IPS-NIHi7 (cell line): Measurements from ENCODE around the gene INTS3.
A peak's percentile ranks its signal among the peaks of the same experiment; 100 is the strongest.
"Not testable (repeated sequence)": the region's sequence is repeated elsewhere in the genome, so short reads cannot be mapped to it uniquely, and the experiment has no call there.

ENCODE experiments used
- DNase-seq: peaks from one replicate; pipeline ENCODE4 v3.0.0; 2012; ENCODE audit warnings: mixed read lengths; ENCODE audit errors: extremely low spot score

INTS3 gene

GRCh38 chr1:153705484-153705883 lies 22.4 kb upstream of the INTS3 start:
- DNase-seq = no peak

DNA sequence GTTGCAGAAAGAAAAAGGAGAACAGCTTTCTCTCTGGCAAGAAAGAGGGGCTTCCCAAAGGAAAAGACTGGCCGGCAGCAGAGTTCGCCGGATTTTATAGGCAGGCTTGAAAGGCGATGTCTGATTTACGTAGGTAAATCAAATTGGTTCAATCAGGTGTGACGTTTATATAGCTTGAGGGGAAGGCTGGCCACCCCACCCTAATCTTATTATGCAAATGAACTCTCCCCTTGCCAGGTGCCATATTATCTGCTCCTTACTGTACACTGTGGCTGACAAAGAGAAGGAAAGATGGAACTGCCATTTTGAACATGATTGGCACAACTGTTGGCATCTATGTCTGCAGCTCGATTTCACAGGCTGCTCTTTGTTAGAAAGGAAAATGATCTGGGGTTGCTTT lies 16.8 kb upstream of the INTS3 start:
- DNase-seq = no peak

DNA sequence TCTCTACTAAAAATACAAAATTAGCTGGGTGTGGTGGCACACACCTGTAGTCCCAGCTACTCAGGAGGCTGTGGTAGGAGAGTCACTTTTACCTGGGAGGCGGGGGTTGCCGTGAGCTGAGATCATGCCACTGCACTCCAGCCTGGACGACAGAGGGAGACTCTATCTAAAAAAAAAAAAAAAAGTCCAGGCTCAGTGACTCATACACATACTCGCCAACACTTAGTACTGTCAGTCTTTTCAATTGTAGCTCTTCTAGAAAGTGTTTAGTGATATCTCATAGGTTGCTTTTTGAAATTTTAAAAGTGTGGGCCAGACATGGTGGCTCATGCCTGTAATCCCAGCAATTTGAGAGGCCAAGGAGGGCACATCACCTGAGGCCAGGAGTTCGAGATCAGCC lies 11.6 kb upstream of the INTS3 start:
- DNase-seq = not testable (repeated sequence)

- DNase-seq = no peak
Observed at GRCh38 chr1:153717330-153717729, 10.5 kb upstream of the INTS3 start.

DNA sequence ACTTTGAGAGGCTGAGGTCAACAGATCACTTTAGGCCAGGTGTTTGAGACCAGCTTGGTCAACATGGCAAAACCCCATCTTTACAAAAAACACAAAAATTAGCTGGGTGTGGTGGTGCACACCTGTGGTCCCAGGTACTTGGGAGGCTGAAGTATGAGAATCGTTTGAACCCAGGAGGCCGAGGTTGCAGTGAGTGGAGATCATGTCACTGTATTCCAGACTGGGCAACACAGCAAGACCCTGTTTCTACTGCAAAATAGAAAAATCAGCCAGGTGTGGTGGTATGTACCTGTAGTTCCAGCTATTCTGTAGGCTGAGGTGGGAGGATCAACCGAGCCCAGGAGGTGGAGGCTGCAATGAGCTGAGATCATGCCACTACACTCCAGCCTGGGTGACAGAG lies 4.2 kb upstream of the INTS3 start:
- DNase-seq = no peak

DNA sequence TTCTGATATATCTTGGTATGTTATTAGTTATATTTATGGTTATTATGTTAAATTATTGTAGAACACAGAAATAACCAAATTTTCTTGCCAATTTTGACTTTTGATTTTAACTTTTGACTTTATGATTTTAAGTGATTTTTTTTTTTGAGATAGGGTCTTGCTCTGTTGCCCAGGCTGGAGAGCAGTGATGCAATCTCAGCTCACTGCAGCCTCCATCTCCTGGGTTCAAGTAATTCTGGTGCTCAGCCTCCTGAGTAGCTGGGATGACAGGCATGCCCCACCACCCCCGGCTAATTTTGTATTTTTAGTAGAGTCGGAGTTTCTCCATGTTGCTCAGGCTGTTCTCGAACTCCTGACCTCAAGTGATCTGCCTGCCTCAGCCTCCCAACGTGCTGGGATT lies 3.2 kb upstream of the INTS3 start:
- not testable (repeated sequence) for DNase-seq

DNA sequence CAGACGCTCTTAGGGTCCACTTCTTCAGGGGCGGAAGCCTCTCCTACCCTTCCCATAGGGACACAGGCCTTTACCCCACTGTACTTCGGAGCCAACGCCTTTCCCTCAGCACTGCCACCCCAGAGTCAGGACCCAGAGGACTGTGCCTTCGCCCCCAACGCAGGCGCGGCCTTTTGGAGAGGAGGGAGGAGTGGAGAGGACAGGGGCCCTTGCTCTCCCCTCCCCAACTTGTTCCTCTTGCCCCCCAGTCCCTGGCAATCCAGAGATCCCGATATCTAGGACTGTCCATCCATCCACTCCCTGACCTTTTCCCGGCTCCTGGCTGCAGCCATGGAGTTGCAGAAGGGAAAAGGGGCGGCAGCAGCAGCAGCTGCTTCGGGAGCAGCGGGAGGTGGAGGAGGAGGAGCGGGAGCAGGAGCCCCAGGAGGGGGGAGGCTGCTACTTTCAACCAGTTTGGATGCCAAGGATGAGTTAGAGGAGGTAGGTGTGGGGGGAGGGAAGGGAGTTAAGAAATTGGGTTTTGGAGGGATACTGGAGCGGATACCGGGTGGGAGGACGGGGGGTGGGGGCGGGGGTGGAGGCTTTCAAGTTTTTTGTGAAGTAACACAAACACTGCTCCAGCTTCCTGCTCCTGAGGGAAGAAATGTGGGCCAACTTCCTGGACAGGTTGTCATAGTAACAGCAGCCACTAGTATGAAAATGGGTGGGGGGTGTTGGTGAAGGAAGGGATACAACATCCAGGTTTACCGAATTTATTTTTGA lies 636 bp downstream of the INTS3 start:
- peak; percentile 59 for DNase-seq

GRCh38 chr1:153730468-153730988 lies 2.7 kb downstream of the INTS3 start:
- no peak for DNase-seq

- DNase-seq = no peak
Observed at GRCh38 chr1:153733970-153734369, 6.1 kb downstream of the INTS3 start.

GRCh38 chr1:153734396-153735089 lies 6.7 kb downstream of the INTS3 start:
- DNase-seq = no peak

DNA sequence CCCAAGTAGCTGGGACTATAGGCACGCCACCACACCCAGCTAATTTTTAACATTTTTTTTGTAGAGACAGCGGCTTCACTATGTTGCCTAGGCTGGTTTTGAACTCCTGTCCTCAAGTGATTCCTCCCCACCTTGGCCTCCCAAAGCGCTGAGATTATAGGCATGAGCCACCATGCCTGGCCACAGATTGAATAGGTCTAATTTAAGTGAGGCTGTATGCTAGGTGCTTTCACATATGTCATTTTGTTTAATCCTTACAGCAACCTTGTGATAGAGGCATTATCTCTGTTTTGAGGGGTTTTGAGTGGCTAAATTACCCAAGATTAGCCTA lies 7.2 kb downstream of the INTS3 start:
- DNase-seq = no peak

GRCh38 chr1:153741986-153742385 lies 14.1 kb downstream of the INTS3 start:
- DNase-seq = no peak

GRCh38 chr1:153742411-153743142 lies 14.7 kb downstream of the INTS3 start:
- DNase-seq = no peak

- DNase-seq = peak; percentile 73
Observed at GRCh38 chr1:153745417-153745816, 17.6 kb downstream of the INTS3 start.

- no peak for DNase-seq
Observed at GRCh38 chr1:153746174-153746573, 18.3 kb downstream of the INTS3 start.

- no peak for DNase-seq
Observed at GRCh38 chr1:153748903-153749302, 21.1 kb downstream of the INTS3 start.

GRCh38 chr1:153749408-153750005 lies 21.7 kb downstream of the INTS3 start:
- DNase-seq = peak; percentile 94

- DNase-seq = no peak
Observed at GRCh38 chr1:153750026-153750995, 22.5 kb downstream of the INTS3 start.

DNA sequence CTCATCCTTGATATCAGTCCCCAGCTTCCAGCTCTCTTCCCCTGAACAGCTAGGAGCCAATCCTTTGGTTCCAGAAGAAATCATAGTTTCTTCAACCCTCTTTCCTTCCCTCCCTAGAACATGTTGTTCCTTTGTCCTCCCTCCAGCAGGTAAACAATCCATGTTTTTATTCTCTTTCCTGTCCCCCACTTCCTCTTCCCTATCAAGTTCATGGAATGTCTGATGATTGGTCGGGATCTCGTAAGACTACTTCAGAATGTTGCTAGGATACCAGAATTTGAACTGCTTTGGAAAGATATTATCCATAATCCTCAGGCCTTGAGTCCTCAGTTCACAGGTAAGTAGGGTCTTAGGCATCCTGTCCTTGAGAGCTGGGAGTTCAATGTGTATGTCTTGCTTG lies 24.2 kb downstream of the INTS3 start:
- no peak for DNase-seq

DNA sequence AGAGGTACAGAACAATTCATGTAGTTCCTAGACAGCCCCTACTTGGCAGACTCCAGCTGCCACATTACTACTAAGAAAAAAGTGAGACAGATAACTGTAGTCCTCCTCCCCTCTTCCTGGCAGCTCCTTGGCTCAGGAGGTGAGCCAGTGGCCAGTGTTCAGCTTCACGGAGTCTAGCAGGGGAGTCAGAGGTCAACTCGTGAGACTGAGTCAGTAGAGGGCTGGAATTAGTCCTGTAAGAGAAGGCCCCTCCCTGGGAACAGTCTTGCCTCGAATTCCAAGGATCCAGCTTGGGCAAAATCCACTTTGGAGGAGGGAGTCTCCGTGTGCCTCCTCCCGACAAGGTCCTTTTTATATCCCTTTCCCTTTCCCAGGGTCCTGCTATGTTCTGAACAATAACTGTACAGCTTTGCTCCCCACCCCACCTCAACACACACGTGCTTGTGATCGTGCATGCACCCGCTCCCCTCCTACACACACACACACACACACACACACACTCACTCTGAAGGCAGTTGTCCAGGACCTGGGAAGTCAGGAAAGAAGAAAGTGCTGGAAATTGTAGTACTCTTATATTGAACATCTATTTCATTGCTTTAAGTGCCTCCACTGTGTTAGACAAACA lies 24.8 kb downstream of the INTS3 start:
- no peak for DNase-seq

- DNase-seq = no peak
Observed at GRCh38 chr1:153754266-153754665, 26.4 kb downstream of the INTS3 start.
